DLD1 (cell line): ENCODE results near the gene CLEC1B.
"Not testable (repeated sequence)": the region's sequence is repeated elsewhere in the genome, so short reads cannot be mapped to it uniquely, and the experiment has no call there.

Source experiments
- in situ Hi-C: cut with HindIII; loops from 2 replicates; pipeline ENCODE4 v1.10.0; 2017; ENCODE audit warnings: low sequenced_read_pairs

CLEC1B gene

GRCh38 chr12:9975614-9976013, 23.3 kb downstream of the CLEC1B start:
- in situ Hi-C loops: no loop called here

GRCh38 chr12:9974731-9975130, 24.2 kb downstream of the CLEC1B start:
- in situ Hi-C loops: not testable (repeated sequence)

- in situ Hi-C loops: no loop called here
Observed at GRCh38 chr12:9973949-9974348, 25.0 kb downstream of the CLEC1B start.

GRCh38 chr12:9971181-9971580, 27.7 kb downstream of the CLEC1B start, which contains the start of gene CLEC12A:
CLEC12A (plus strand) TSS chr12:9971409; CDS start chr12:9971597, 188 bp downstream.
- in situ Hi-C loops: no loop called here

- in situ Hi-C loops: no loop called here
Observed at GRCh38 chr12:9969673-9970072, 29.2 kb downstream of the CLEC1B start.

- in situ Hi-C loops: no loop called here
Observed at GRCh38 chr12:9961901-9962300, 37.0 kb downstream of the CLEC1B start.

- in situ Hi-C loops: no loop called here
Observed at GRCh38 chr12:9961106-9961505, 37.8 kb downstream of the CLEC1B start.

GRCh38 chr12:9960590-9960989, 38.3 kb downstream of the CLEC1B start:
- in situ Hi-C loops: no loop called here

- in situ Hi-C loops: no loop called here
Observed at GRCh38 chr12:9957834-9958233, 41.1 kb downstream of the CLEC1B start.

- in situ Hi-C loops: not testable (repeated sequence)
Observed at GRCh38 chr12:9952954-9953729, 45.8 kb downstream of the CLEC1B start.

- in situ Hi-C loops: no loop called here
Observed at GRCh38 chr12:9951026-9951675, 47.8 kb downstream of the CLEC1B start.

- in situ Hi-C loops: no loop called here
Observed at GRCh38 chr12:9948606-9949296, 50.2 kb downstream of the CLEC1B start.

- in situ Hi-C loops: no loop called here
Observed at GRCh38 chr12:9947674-9948073, 51.2 kb downstream of the CLEC1B start.

- in situ Hi-C loops: no loop called here
Observed at GRCh38 chr12:9944391-9944790, 54.5 kb downstream of the CLEC1B start.

GRCh38 chr12:9943240-9943639, 55.7 kb downstream of the CLEC1B start:
- in situ Hi-C loops: no loop called here
